GM21526 (cell line): ENCODE results near the gene TMEM63C.

ENCODE experiments used
- ATAC-seq: cut with Tn5 transposase; IDR thresholded peaks from one replicate; pipeline ENCODE4 v1.9.1; 2021; ENCODE audit warnings: moderate library complexity; ENCODE audit not compliant: unreplicated experiment, low FRiP score

TMEM63C gene

GRCh38 chr14:77306851-77307496 lies 125.4 kb downstream of the TMEM63C start:
- no peak for ATAC-seq
